GM04503 (cell line): ENCODE results near the gene BUB1B.
"Not testable (repeated sequence)": the region's sequence is repeated elsewhere in the genome, so short reads cannot be mapped to it uniquely, and the experiment has no call there.

Experiments used
- DNase-seq: peaks from one replicate; pipeline ENCODE4 v3.0.0-alpha.2; 2012; ENCODE audit warnings: low read depth

The BUB1B gene, protein sequence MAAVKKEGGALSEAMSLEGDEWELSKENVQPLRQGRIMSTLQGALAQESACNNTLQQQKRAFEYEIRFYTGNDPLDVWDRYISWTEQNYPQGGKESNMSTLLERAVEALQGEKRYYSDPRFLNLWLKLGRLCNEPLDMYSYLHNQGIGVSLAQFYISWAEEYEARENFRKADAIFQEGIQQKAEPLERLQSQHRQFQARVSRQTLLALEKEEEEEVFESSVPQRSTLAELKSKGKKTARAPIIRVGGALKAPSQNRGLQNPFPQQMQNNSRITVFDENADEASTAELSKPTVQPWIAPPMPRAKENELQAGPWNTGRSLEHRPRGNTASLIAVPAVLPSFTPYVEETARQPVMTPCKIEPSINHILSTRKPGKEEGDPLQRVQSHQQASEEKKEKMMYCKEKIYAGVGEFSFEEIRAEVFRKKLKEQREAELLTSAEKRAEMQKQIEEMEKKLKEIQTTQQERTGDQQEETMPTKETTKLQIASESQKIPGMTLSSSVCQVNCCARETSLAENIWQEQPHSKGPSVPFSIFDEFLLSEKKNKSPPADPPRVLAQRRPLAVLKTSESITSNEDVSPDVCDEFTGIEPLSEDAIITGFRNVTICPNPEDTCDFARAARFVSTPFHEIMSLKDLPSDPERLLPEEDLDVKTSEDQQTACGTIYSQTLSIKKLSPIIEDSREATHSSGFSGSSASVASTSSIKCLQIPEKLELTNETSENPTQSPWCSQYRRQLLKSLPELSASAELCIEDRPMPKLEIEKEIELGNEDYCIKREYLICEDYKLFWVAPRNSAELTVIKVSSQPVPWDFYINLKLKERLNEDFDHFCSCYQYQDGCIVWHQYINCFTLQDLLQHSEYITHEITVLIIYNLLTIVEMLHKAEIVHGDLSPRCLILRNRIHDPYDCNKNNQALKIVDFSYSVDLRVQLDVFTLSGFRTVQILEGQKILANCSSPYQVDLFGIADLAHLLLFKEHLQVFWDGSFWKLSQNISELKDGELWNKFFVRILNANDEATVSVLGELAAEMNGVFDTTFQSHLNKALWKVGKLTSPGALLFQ

DNA sequence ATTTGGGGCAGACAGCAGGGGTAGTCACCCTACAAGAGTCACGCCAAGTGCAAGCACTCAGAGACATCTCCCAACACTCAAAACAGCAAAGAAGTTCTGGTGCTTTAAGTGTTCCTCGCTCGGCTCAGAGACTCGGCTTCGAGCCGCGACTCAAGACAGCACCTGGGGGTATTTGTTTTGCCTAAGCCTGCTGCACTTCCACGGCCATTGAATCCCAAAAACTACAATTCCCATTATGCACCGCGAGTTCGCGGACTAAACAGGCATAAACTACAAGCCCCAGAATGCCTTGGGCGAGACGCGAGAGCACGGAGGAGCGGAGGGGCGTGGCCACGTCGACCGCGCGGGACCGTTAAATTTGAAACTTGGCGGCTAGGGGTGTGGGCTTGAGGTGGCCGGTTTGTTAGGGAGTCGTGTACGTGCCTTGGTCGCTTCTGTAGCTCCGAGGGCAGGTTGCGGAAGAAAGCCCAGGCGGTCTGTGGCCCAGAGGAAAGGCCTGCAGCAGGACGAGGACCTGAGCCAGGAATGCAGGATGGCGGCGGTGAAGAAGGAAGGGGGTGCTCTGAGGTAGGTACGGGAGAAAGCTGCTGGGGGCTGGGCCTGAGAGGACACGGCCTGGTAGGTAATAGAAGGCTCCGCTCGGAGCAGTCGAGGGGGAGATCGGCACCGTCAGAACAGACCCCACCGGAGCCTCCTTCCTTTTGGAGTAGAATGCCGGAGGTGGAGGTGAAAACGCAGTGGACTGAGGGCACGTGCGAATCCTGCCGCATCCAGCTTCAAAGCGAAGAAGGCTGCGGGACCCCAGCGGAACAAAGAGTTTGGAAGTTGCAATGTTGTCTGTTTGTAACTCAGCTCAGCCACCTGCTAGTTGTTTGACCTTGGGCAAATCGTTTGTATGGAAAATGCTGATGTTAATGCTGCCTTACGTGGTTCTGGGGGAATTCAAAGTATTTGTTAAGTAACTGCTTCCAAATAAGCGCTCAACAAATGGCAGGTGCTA, at the start of gene BUB1B:
Gene BUB1B, plus strand, starts transcription at position 381 of the 1,000 bp plus-strand sequence. Its CDS starts 152 bp downstream, at position 533.
- DNase-seq: peak; percentile 53

DNA sequence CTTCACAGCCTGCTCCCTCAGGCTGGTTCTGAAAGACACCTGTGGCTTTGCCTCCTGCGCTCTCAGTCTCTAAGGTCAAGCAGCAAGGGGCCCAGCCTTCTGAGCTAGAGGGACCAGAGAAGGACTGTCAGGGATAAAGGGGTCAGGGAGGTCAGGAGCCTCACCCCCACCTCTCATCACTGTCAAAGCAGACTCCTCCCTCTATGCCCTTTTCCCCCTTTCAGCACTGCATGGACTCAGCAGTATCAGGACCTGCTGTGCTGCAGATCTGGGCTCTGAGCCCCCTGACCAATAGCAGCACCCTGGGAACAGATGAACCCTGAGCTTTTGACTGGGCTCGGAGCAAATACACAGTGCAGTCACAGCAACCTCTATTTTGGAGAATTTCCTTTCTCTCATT, 49.0 kb upstream of the BUB1B start:
- no peak for DNase-seq

GRCh38 chr15:40112789-40113188, 48.1 kb upstream of the BUB1B start:
- DNase-seq: no peak

DNA sequence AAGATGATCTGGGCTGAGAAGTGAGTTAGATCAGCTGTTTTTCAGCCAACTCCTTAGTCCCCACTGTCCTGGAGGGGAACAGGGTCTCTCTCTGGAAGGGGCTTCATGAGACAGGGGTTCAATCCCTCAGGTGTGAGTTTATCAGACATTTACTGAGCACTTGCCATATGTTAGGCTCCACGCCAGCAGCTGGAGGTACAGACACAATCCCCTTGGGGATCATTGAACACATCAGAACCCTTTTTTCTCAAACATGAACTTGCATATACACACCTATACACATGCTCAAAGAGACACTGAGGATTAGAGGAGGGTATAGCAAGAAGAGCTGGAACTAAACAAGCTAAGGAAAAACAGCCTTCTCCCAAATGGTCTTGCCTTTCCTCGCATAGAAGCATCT, 46.7 kb upstream of the BUB1B start:
- no peak for DNase-seq

- not testable (repeated sequence) for DNase-seq
Measured at GRCh38 chr15:40115106-40115505, 45.8 kb upstream of the BUB1B start.

GRCh38 chr15:40115670-40116093, 45.2 kb upstream of the BUB1B start:
- DNase-seq: no peak

DNA sequence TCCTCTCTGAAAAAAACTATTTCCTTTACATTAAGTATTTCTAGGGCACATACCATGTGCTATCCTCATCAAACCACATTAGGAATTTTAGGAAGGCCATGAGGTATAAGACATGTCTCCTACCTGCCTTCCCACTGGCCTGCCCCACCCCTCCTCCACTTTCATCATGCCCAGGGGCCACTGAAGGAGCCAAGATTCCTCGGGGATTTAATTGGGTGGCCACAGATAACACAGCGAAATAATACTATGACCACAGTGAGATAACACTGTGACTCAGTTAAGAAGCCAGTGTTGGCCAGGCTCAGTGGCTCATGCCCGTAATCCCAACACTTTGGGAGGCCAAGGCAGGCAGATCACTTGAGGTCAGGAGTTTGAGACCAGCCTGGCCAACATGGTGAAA, 42.4 kb upstream of the BUB1B start:
- DNase-seq: no peak

- no peak for DNase-seq
Measured at GRCh38 chr15:40121911-40122638, 38.8 kb upstream of the BUB1B start.

DNA sequence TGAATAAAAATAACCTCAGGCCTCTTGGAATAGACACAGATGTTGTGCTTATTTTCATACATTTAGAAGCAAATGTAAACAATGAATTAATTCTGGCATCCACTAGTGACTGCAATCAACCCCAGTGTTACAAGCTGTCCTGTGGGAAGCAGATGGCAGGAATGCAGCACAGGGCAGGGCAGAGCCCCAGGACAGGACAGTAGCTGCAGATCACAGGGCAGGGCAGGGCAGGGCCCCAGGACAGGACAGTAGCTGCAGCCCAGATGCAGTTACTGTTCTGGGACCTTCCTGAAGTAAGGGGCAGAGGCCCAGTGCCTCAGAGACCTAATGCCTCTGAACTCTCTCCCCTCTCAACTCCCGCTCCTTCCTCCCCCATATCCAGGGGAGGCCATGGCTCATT, 37.9 kb upstream of the BUB1B start:
- not testable (repeated sequence) for DNase-seq

GRCh38 chr15:40123863-40124262, 37.0 kb upstream of the BUB1B start:
- DNase-seq: not testable (repeated sequence)

GRCh38 chr15:40124333-40124732, 36.5 kb upstream of the BUB1B start:
- DNase-seq: not testable (repeated sequence)

GRCh38 chr15:40124807-40125285, 36.0 kb upstream of the BUB1B start:
- DNase-seq: not testable (repeated sequence)

DNA sequence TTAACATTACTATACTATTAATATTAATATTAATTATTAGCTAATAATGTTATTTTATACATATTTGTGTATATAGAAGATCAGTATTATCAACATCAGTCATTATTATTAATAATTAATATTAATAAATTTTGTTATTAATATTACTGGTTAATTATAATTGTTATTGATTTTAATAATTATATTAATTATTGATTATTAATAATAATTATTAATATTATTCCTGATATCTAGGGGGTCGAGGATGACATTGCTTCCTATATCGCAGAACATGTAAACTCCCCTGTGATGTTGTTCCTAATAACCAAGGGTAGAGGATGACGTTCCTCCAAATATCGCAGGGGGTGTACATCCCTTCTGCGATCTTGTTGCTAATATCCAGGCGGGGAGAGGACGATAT, 34.9 kb upstream of the BUB1B start:
- DNase-seq: no peak

GRCh38 chr15:40128766-40129660, 31.9 kb upstream of the BUB1B start:
- no peak for DNase-seq

DNA sequence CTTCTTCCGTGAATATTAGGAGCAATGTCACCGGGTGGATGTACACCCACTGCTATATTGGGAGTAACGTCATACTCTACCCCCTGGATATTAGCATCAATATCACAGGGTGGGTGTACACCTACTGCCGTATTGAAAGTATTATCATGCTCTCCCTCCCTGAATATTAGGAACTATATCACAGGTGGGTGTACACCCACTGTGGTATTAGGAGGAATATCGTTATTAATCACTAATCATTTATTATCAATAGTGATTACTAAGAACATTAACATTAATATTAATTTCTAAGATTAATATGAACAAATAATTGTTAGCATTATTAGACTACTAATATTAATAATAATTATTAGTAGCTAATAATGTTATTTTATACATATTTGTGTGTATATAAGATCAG, 30.8 kb upstream of the BUB1B start:
- DNase-seq: no peak

DNA sequence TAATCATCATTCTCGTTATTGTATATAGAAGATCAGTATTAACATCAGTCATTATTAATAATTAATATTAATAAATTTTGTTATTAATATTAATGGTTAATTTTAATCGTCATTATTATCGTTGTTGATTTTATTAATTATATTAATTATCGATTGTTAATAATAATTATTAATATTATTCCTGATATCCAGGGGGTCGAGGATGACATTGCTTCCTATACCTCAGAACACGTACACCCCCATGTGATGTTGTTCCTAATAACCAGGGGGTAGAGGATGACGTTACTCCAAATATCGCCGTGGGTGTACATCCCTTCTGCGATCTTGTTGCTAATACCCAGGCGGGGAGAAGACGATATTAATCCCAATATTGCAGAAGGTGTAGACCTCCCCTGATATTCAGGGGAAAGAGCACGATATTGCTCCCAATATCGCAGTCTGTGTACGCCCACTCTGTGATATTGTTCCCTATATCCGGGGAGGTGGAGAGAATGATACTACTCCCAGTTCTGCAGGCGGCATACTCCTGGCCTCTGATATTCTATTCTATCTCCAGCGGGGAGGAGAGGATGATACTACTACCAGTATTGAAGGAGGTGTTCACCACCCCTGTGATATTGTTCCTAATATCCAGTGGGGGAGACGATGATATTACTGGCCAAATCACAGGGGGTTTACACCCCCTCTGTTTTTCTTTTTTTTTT, 29.9 kb upstream of the BUB1B start:
- no peak for DNase-seq

- DNase-seq: no peak
Measured at GRCh38 chr15:40133544-40133943, 27.3 kb upstream of the BUB1B start.

DNA sequence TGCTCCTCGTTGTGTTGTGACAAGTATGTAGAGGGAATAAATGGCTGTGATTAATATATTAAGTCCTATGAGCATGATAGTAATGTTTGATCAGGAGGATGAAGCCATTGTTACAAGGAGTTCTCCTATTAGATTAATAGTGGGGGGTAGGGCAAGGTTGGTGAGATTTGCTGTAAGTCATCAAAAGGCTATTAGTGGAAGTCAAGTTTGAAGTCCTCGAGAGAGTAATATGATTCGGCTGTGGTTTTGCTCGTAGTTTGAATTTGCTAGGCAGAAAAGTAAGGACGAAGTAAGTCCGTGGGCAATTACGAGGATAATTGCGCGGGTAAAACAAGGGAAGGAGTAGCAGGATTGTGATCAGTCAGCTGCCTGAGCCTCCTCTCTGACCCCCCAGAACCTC, 26.0 kb upstream of the BUB1B start:
- no peak for DNase-seq
